NB4 (cell line): ENCODE measurements around the gene CAMKK1.

Experiments
- MYC ChIP-seq: IDR thresholded peaks from 2 replicates; pipeline ENCODE4 v1.6.1; 2011; ENCODE audit warnings: low read depth, low read length
- POLR2A ChIP-seq: IDR thresholded peaks from 2 replicates; pipeline ENCODE4 v1.6.1; 2011; ENCODE audit warnings: mild to moderate bottlenecking; ENCODE audit not compliant: insufficient read length; ENCODE audit errors: extremely low read depth
- TF ChIP-seq, protein P1 (sequence below): IDR thresholded peaks from one replicate; pipeline ENCODE4 v1.5.1; 2012; ENCODE audit warnings: low read depth, low read length
- TF ChIP-seq, protein P2 (sequence below): IDR thresholded peaks from 2 replicates; pipeline ENCODE4 v1.6.1; 2011; ENCODE audit warnings: low read depth, low read length

DNA sequence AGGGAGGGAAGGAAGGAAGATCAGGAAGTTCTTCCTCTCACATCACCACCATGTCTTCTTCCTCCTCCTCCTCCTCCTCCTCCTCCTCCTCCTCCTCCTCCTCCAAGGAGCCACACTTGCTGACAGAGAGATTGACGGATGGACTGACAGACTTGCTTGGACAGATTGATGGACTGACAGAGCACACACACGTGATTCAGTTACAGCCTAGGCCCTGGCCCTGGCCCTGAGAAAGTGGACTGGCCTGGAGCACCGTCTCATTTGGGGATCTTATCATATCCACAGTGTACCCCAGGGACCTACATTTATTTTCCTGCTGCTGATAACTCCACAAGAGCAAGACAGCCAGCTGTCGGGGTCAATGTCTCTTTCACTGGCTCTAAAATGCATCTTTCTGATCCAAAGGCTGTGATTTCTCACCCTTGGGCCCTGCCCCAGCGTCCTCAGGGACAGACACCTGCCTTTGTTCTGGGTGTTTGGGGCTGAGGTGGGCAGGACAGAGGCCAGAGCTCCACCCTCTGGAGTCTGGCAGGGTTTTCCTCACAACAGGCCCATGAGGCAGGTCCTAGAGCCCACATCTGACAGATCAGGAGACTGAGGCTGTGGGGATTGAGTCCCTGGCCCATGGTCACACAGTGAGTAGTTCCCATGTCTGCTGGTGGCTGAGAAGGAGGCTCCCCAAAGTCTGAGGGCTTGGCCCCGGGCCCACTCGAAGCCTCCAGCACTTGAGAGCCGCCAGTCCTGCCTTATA is 25.7 kb upstream of the CAMKK1 start:
- TF ChIP-seq, protein P1, sequence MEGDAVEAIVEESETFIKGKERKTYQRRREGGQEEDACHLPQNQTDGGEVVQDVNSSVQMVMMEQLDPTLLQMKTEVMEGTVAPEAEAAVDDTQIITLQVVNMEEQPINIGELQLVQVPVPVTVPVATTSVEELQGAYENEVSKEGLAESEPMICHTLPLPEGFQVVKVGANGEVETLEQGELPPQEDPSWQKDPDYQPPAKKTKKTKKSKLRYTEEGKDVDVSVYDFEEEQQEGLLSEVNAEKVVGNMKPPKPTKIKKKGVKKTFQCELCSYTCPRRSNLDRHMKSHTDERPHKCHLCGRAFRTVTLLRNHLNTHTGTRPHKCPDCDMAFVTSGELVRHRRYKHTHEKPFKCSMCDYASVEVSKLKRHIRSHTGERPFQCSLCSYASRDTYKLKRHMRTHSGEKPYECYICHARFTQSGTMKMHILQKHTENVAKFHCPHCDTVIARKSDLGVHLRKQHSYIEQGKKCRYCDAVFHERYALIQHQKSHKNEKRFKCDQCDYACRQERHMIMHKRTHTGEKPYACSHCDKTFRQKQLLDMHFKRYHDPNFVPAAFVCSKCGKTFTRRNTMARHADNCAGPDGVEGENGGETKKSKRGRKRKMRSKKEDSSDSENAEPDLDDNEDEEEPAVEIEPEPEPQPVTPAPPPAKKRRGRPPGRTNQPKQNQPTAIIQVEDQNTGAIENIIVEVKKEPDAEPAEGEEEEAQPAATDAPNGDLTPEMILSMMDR: no peak
- TF ChIP-seq, protein P2, sequence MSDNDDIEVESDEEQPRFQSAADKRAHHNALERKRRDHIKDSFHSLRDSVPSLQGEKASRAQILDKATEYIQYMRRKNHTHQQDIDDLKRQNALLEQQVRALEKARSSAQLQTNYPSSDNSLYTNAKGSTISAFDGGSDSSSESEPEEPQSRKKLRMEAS: no peak
- no peak for TF ChIP-seq POLR2A
- TF ChIP-seq MYC: no peak
